GM12892 (cell line): ENCODE measurements around the gene TMEM52B.

Experiments used
- POLR2A ChIP-seq: IDR thresholded peaks from 2 replicates; pipeline ENCODE4 v1.6.1; 2011; ENCODE audit warnings: low read depth, low read length, control low read depth
- POLR2AphosphoS5 ChIP-seq: IDR thresholded peaks from 2 replicates; pipeline ENCODE4 v1.6.1; 2011; ENCODE audit warnings: low read depth, low read length, control low read depth
- TAF1 ChIP-seq: IDR thresholded peaks from 2 replicates; pipeline ENCODE4 v1.6.1; 2011; ENCODE audit warnings: low read depth, mild to moderate bottlenecking, control low read depth, low read length, borderline replicate concordance

GRCh38 chr12:10241290-10241689 is 62.5 kb downstream of the TMEM52B start:
- TF ChIP-seq POLR2AphosphoS5 (no peak), TAF1 (no peak), POLR2A (no peak)
